ENCODE data around the gene SLC26A9. TPM values are rescaled to one million over a fixed set of nuclear protein-coding genes. Genes with fewer than 3 reads are reported as not detected.

Gene SLC26A9
- total RNA-seq, 1 donor, result not detected

- TF ChIP-seq CTCF (IDR thresholded peaks at IDR 0.05; ENCODE audit: insufficient read depth, low read depth, low read length), result no peak
- no peak for DNase-seq (ENCODE audit: low read depth)
- H3K4me3 ChIP-seq (ENCODE audit: low read depth, low read length), result no peak overlapping the region
These were observed 19.4 kb downstream of the SLC26A9 start for GRCh38 chr1:205923651-205924459.

- H3K4me3 ChIP-seq (ENCODE audit: low read depth, low read length), result no peak overlapping the region
- TF ChIP-seq CTCF (IDR thresholded peaks at IDR 0.05; ENCODE audit: insufficient read depth, low read depth, low read length), result no peak
- DNase-seq (ENCODE audit: low read depth), result no peak
These were observed 20.4 kb downstream of the SLC26A9 start for GRCh38 chr1:205922806-205923205.

GRCh38 chr1:205922314-205922713 lies 20.9 kb downstream of the SLC26A9 start:
- H3K4me3 ChIP-seq (ENCODE audit: low read depth, low read length), result no peak overlapping the region
- no peak for TF ChIP-seq CTCF (IDR thresholded peaks at IDR 0.05; ENCODE audit: insufficient read depth, low read depth, low read length)
- DNase-seq (ENCODE audit: low read depth), result no peak

- DNase-seq (ENCODE audit: low read depth), result no peak
- no peak for TF ChIP-seq CTCF (IDR thresholded peaks at IDR 0.05; ENCODE audit: insufficient read depth, low read depth, low read length)
- H3K4me3 ChIP-seq (ENCODE audit: low read depth, low read length), result no peak overlapping the region
These were observed 21.7 kb downstream of the SLC26A9 start for GRCh38 chr1:205921570-205921909.

- no peak overlapping the region for H3K4me3 ChIP-seq (ENCODE audit: low read depth, low read length)
- DNase-seq (ENCODE audit: low read depth), result no peak
- TF ChIP-seq CTCF (IDR thresholded peaks at IDR 0.05; ENCODE audit: insufficient read depth, low read depth, low read length), result no peak
These were observed 22.2 kb downstream of the SLC26A9 start for GRCh38 chr1:205920861-205921569.

- no peak for DNase-seq (ENCODE audit: low read depth)
- TF ChIP-seq CTCF (IDR thresholded peaks at IDR 0.05; ENCODE audit: insufficient read depth, low read depth, low read length), result no peak
These were observed 23.1 kb downstream of the SLC26A9 start for GRCh38 chr1:205920159-205920558.

More at GRCh38 chr1:205920159-205920558, 23.1 kb downstream of the SLC26A9 start:
- no peak overlapping the region for H3K4me3 ChIP-seq (ENCODE audit: low read depth, low read length)
